ENCODE measurements around the gene MLANA.

Gene MLANA

GRCh38 chr9:5947912-5948311 is 57.2 kb downstream of the MLANA start:
- no CpG with 5 or more reads among the region's 2 CpGs for WGBS (ENCODE audit: extremely low coverage, insufficient coverage, insufficient read length)
- no peaks in the 10 kb centered on the region for H3K4me1 ChIP-seq (ENCODE audit: control insufficient read depth in 1 of 2, insufficient read depth in 2 of 2, low read length in 2 of 2)
- no peak overlapping the region for H4K8ac ChIP-seq (ENCODE audit: low read depth, low read length)

GRCh38 chr9:5949103-5949699 is 58.5 kb downstream of the MLANA start:
- H2BK120ac ChIP-seq (ENCODE audit: insufficient read depth, low read length, poor library complexity): no peak overlapping the region
- H3K79me2 ChIP-seq (ENCODE audit: control insufficient read depth, insufficient read depth, low read length, poor library complexity): no peaks in the 10 kb centered on the region
- H3K27ac ChIP-seq (ENCODE audit: low read depth, low read length): no peak overlapping the region
- no peak overlapping the region for H4K91ac ChIP-seq (ENCODE audit: low read depth, low read length)
- H3K36me3 ChIP-seq (ENCODE audit: control insufficient read depth in 1 of 2, insufficient read depth in 2 of 2, low read length in 2 of 2): no peaks in the 10 kb centered on the region
- H3K4me2 ChIP-seq (ENCODE audit: low read length): no peak overlapping the region
- H3K23ac ChIP-seq (ENCODE audit: low read length): no peak overlapping the region
- H3K14ac ChIP-seq (ENCODE audit: low read length): no peak overlapping the region
- H2AK5ac ChIP-seq (ENCODE audit: low read length): no peak overlapping the region
- DNase-seq: peak in 1 of 2 donors; percentile 34
- H3K4me1 ChIP-seq (ENCODE audit: control insufficient read depth in 1 of 2, insufficient read depth in 2 of 2, low read length in 2 of 2): no peaks in the 10 kb centered on the region
- no peaks in the 10 kb centered on the region for H3K9me3 ChIP-seq (ENCODE audit: insufficient read depth, low read depth, low read length)
- H4K8ac ChIP-seq (ENCODE audit: low read depth, low read length): no peak overlapping the region
- no peak overlapping the region for H3K4ac ChIP-seq (ENCODE audit: low read depth, low read length)
- no peak overlapping the region for H4K12ac ChIP-seq (ENCODE audit: low read depth, low read length)
- no peaks in the 10 kb centered on the region for H3K79me1 ChIP-seq (ENCODE audit: low read length)
- WGBS (ENCODE audit: extremely low coverage, insufficient coverage, insufficient read length): no CpG with 5 or more reads among the region's 5 CpGs
- no peak overlapping the region for H2AFZ ChIP-seq (ENCODE audit: insufficient read depth, low read length, poor library complexity)
- no peaks in the 10 kb centered on the region for H3K27me3 ChIP-seq (ENCODE audit: insufficient read depth, low read length)
- no peak overlapping the region for H2BK12ac ChIP-seq (ENCODE audit: low read length)
- H3K18ac ChIP-seq (ENCODE audit: low read length): no peak overlapping the region
- no peak overlapping the region for H2BK5ac ChIP-seq (ENCODE audit: low read depth, low read length, poor library complexity)
- no peak overlapping the region for H3K9ac ChIP-seq (ENCODE audit: low read length)
- H3K4me3 ChIP-seq (ENCODE audit: low read depth, low read length): no peak overlapping the region

More at GRCh38 chr9:5947912-5948311, 57.2 kb downstream of the MLANA start:
- H2AFZ ChIP-seq (ENCODE audit: insufficient read depth, low read length, poor library complexity): no peak overlapping the region
- H3K9me3 ChIP-seq (ENCODE audit: insufficient read depth, low read depth, low read length): no peaks in the 10 kb centered on the region
- no peak for DNase-seq
- no peak overlapping the region for H3K14ac ChIP-seq (ENCODE audit: low read length)
- H2AK5ac ChIP-seq (ENCODE audit: low read length): no peak overlapping the region
- no peak overlapping the region for H2BK120ac ChIP-seq (ENCODE audit: insufficient read depth, low read length, poor library complexity)
- H3K4me2 ChIP-seq (ENCODE audit: low read length): no peak overlapping the region
- H3K4ac ChIP-seq (ENCODE audit: low read depth, low read length): no peak overlapping the region
- H2BK12ac ChIP-seq (ENCODE audit: low read length): no peak overlapping the region
- no peaks in the 10 kb centered on the region for H3K79me2 ChIP-seq (ENCODE audit: control insufficient read depth, insufficient read depth, low read length, poor library complexity)
- no peak overlapping the region for H3K23ac ChIP-seq (ENCODE audit: low read length)
- no peak overlapping the region for H3K18ac ChIP-seq (ENCODE audit: low read length)
- H3K36me3 ChIP-seq (ENCODE audit: control insufficient read depth in 1 of 2, insufficient read depth in 2 of 2, low read length in 2 of 2): no peaks in the 10 kb centered on the region
- H3K27me3 ChIP-seq (ENCODE audit: insufficient read depth, low read length): no peaks in the 10 kb centered on the region
- H2BK5ac ChIP-seq (ENCODE audit: low read depth, low read length, poor library complexity): no peak overlapping the region
- no peak overlapping the region for H3K27ac ChIP-seq (ENCODE audit: low read depth, low read length)
- no peak overlapping the region for H3K4me3 ChIP-seq (ENCODE audit: low read depth, low read length)
- no peak overlapping the region for H4K91ac ChIP-seq (ENCODE audit: low read depth, low read length)
- H4K12ac ChIP-seq (ENCODE audit: low read depth, low read length): no peak overlapping the region
- H3K9ac ChIP-seq (ENCODE audit: low read length): no peak overlapping the region
- no peaks in the 10 kb centered on the region for H3K79me1 ChIP-seq (ENCODE audit: low read length)

- no peak overlapping the region for H3K4me2 ChIP-seq (ENCODE audit: low read length)
- no peak overlapping the region for H2BK120ac ChIP-seq (ENCODE audit: insufficient read depth, low read length, poor library complexity)
- H3K79me2 ChIP-seq (ENCODE audit: control insufficient read depth, insufficient read depth, low read length, poor library complexity): no peaks in the 10 kb centered on the region
- H3K4me3 ChIP-seq (ENCODE audit: low read depth, low read length): no peak overlapping the region
- H4K12ac ChIP-seq (ENCODE audit: low read depth, low read length): no peak overlapping the region
- no peak overlapping the region for H3K9ac ChIP-seq (ENCODE audit: low read length)
- no peak overlapping the region for H4K91ac ChIP-seq (ENCODE audit: low read depth, low read length)
- H3K79me1 ChIP-seq (ENCODE audit: low read length): no peaks in the 10 kb centered on the region
- WGBS (ENCODE audit: extremely low coverage, insufficient coverage, insufficient read length): no CpG with 5 or more reads among the region's 1 CpG
- no peak overlapping the region for H3K18ac ChIP-seq (ENCODE audit: low read length)
- H3K4ac ChIP-seq (ENCODE audit: low read depth, low read length): no peak overlapping the region
- no peak for DNase-seq
- no peak overlapping the region for H3K27ac ChIP-seq (ENCODE audit: low read depth, low read length)
- no peak overlapping the region for H2AFZ ChIP-seq (ENCODE audit: insufficient read depth, low read length, poor library complexity)
- H3K14ac ChIP-seq (ENCODE audit: low read length): no peak overlapping the region
- no peak overlapping the region for H4K8ac ChIP-seq (ENCODE audit: low read depth, low read length)
- no peaks in the 10 kb centered on the region for H3K27me3 ChIP-seq (ENCODE audit: insufficient read depth, low read length)
- H3K4me1 ChIP-seq (ENCODE audit: control insufficient read depth in 1 of 2, insufficient read depth in 2 of 2, low read length in 2 of 2): no peaks in the 10 kb centered on the region
- H2AK5ac ChIP-seq (ENCODE audit: low read length): no peak overlapping the region
- H2BK12ac ChIP-seq (ENCODE audit: low read length): no peak overlapping the region
- H3K23ac ChIP-seq (ENCODE audit: low read length): no peak overlapping the region
- H3K36me3 ChIP-seq (ENCODE audit: control insufficient read depth in 1 of 2, insufficient read depth in 2 of 2, low read length in 2 of 2): no peaks in the 10 kb centered on the region
- no peak overlapping the region for H2BK5ac ChIP-seq (ENCODE audit: low read depth, low read length, poor library complexity)
- no peaks in the 10 kb centered on the region for H3K9me3 ChIP-seq (ENCODE audit: insufficient read depth, low read depth, low read length)
These were observed 59.6 kb downstream of the MLANA start for GRCh38 chr9:5950261-5950660.

DNA sequence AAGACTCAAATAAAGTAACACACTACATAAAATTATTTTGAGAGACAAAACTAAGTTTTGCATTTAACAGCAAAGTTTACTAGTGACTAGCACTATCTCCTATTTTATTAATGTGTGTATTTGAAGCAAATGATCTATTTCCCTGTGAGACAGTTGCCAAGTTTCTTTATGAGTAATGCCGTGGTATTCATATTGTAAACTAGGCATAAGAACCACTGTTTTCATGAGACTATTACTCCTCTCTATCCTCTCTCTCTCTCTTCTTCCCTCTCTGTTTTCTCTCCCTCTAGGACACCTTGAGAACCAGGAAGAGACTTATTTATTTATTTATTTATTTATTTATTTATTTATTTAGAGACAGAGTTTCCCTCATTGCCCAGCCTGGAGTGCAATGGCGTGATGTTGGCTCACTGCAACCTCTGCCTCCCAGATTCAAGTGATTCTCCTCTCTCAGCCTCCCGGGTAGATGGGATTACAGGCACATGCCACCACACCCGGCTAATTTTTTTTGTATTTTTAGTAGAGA is 61.1 kb downstream of the MLANA start:
- WGBS (ENCODE audit: extremely low coverage, insufficient coverage, insufficient read length): no CpG with 5 or more reads among the region's 4 CpGs
- Histone ChIP-seq H3K79me1 (ENCODE audit: low read length) (no peaks in the 10 kb centered on the region), H2AFZ (ENCODE audit: insufficient read depth, low read length, poor library complexity) (no peak overlapping the region), H4K12ac (ENCODE audit: low read depth, low read length) (no peak overlapping the region), H3K4me2 (ENCODE audit: low read length) (no peak overlapping the region), H3K18ac (ENCODE audit: low read length) (no peak overlapping the region), H2AK5ac (ENCODE audit: low read length) (no peak overlapping the region), H4K91ac (ENCODE audit: low read depth, low read length) (no peak overlapping the region), H3K9me3 (ENCODE audit: insufficient read depth, low read depth, low read length) (no peaks in the 10 kb centered on the region), H4K8ac (ENCODE audit: low read depth, low read length) (no peak overlapping the region), H2BK12ac (ENCODE audit: low read length) (no peak overlapping the region), H3K4me3 (ENCODE audit: low read depth, low read length) (no peak overlapping the region), H3K23ac (ENCODE audit: low read length) (no peak overlapping the region), H3K36me3 (ENCODE audit: control insufficient read depth in 1 of 2, insufficient read depth in 2 of 2, low read length in 2 of 2) (no peaks in the 10 kb centered on the region), H3K27ac (ENCODE audit: low read depth, low read length) (no peak overlapping the region), H3K79me2 (ENCODE audit: control insufficient read depth, insufficient read depth, low read length, poor library complexity) (no peaks in the 10 kb centered on the region), H2BK5ac (ENCODE audit: low read depth, low read length, poor library complexity) (no peak overlapping the region), H3K9ac (ENCODE audit: low read length) (no peak overlapping the region), H3K27me3 (ENCODE audit: insufficient read depth, low read length) (no peaks in the 10 kb centered on the region), H2BK120ac (ENCODE audit: insufficient read depth, low read length, poor library complexity) (no peak overlapping the region), H3K14ac (ENCODE audit: low read length) (no peak overlapping the region), H3K4me1 (ENCODE audit: control insufficient read depth in 1 of 2, insufficient read depth in 2 of 2, low read length in 2 of 2) (no peaks in the 10 kb centered on the region), H3K4ac (ENCODE audit: low read depth, low read length) (no peak overlapping the region)
- no peak for DNase-seq

All from trophoblast cell (in vitro differentiated cells and primary cell).